Activated CD4-positive, alpha-beta T cell treated with anti-CD3 and anti-CD28 coated beads, Interleukin-2, amount 50 U/mL, for 4 hours (primary cell): Measurements from ENCODE around the gene KIF20B.
"Not testable (repeated sequence)": the region's sequence is repeated elsewhere in the genome, so short reads cannot be mapped to it uniquely, and the experiment has no call there.

Source experiments
- DNase-seq, 2 experiments: peaks; one replicate each; pipeline ENCODE4 v3.0.0-alpha.2; 2020

The KIF20B gene

DNA sequence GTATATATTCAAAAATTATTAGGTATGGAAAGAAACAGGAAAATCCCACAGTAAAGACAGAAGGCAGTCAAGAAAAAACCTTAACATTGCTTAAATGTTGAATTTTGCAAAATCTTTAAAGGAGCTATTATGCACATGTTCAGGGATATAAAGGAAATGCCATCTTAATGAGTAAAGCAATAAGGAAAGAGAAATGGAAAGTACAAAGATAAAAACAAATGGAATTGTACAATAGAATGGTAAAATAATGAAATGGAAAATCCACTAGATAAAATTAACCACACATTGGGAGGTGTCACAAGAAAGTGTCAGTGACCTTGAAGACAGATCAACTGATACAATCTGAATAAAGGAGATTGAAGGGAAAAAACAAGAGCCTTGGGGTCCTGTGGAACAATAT lies 82.0 kb downstream of the KIF20B start:
- DNase-seq: no peak

DNA sequence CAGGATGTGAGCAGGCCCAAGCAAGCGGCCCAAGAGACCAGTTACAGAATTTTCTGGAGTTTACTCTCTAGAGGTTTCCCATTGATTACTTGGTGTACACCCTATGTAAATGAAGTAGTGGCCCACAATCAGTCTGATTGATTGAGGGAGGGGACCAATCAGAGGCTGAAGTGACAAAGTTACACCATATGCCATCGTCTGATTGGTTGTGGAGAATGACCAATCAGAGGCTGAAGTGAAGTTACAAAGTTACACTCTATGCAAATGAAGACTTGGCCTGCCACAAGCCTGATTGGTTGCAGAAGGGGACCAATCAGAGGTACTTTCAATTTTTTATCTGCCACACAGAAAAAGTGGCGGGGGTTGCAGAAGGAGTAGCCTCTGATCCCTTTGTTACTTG lies 83.7 kb downstream of the KIF20B start:
- no peak for DNase-seq

DNA sequence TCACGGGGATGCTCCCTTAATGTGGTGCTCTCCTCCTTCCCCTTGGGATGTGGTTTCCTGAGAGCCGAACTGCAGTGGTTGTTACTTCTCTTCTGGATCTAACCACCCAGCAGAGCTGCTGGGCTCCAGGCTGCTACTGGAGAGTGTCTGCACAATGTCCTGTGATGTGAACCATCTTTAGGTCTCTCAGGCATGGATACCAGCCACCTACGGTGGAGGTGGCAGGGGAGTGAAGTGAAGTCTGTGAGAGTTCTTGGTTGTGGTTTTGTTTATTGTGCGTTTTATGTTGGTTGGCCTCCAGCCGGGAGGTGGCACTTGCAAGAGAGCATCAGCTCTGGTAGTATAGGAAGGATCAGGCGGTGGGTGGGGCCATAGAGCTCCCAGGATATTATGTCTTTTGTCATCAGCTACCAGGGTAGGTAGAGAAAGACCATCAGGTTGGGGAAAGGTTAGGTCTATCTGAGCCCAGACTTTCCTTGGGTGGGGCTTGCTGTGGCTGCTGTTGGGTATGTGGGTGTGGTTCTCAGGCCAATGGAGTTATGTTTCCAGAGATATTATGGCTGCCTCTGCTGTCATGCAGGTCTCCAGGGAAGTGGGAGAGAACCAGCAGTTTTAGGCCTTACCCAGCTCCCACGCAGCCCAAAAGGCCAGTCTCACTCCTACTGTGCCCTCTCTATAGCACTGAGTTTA lies 87.9 kb downstream of the KIF20B start:
- DNase-seq: no peak

DNA sequence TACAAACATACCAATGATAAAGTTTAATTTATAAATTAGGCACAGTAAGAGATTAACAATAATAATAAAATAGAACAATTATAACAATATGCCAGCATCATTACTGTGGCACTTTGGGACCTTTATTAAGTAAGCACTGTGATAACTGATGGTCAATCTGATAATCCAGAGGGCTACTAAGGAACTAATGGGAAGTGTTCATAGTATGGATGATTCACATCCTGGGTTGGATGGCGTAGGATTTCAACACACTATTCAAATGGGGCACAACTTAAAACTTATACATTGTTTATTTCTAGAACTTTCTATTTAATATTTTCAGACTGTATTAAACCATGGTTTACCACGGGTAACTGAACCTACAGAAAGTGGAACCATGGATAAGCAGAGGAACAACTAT lies 90.8 kb downstream of the KIF20B start:
- no peak for DNase-seq

DNA sequence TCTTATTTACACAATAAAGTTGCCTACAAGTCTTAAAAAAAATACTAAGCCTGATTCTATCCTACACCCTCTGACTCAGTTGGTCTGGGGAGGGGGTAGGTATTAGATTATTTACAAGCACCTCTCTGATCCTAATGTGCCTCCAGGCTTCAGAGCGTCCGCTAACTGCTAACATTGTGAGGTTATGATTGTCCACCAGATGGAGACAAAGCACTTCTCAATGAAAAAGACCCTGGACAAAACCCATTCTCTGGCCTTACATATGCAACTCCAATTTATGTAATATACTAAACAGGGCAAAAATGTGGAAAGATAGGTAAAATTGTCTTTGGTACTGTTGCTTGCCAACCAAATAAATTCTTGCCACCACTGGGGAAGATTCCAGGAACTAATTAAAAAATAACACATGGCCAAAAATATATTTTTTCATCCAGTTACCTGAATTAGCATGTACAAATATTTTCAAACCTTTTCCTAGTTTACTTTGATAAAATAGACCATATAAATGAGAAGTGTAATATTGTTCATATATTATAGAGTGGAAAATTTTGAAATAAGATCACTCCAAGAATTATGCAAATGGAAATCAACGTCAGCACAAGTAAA lies 92.4 kb downstream of the KIF20B start:
- DNase-seq: peak in 1 of 2 experiments; percentile 8

DNA sequence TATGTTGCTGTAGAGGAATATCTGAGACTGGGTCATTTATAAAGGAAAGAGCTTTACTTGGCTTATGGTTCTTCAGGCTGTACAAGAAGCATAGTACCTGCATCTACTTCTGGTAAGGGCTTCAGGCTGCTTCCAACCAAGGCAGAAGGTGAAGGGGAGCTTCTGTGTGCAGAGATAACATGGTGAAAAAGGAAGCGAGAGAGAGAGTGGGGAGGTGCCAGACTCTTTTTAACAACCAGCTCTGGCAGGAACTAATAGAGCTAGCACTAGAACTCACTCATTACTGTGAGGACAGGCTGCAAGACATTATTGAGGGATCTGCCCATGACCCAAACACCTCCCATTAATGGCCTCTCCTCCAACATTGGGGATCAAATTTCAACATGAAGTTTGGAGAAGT lies 94.5 kb downstream of the KIF20B start:
- DNase-seq: no peak

DNA sequence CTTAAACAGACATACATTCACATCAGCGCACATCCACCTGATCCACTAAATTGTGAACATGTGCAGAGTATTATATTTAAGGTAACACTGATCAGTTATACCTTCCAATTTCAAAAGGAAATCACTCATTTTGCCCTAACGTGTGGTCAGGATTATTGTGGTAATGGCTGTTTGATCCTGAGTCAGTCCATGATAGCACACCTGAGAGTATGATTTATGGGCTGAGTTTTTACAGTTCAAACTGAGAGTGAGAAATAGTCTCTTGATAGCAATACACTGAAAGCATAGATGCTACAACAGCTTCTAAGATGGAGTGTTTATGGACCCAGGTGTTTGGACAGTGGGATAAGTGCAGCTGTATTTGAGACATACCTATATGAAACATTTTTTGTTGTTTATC lies 96.7 kb downstream of the KIF20B start:
- no peak for DNase-seq

DNA sequence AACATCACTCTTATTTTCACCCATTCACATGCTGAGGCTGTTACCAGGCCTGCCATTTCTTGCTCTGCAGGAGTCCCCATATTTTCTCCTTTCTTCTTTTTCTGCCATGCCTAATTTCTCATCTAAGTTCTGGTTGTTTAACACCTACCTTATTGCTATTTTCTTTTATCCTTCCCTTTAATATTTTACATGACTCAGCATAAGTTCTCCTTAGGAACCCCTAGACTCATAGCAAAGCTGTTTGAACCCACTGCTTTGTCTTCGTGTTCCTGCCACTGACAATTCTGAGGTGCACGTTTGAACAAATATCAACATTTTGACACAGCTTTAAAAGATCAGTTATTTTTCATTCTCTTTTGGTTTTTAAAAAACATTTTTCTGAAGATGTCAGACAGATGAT lies 98.2 kb downstream of the KIF20B start:
- no peak for DNase-seq

DNA sequence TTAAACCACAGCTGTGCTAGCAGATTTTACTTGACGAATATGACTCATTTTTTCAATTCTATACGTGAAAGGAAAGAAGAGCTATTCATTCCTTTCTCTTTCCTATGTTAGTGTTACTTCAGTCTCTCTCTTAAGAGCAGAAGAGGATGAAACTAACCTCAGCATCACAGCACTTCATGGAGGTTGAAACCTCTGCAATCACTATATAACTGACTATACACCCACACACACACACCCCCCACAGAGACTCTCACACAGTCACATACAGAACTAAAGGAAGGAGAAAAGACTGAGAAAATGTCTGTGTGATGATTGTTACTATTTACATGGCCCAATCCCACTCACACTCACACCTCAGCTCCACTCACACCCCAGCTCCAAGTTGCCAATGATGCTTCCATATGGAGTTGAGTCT lies 104.2 kb downstream of the KIF20B start:
- DNase-seq: no peak

DNA sequence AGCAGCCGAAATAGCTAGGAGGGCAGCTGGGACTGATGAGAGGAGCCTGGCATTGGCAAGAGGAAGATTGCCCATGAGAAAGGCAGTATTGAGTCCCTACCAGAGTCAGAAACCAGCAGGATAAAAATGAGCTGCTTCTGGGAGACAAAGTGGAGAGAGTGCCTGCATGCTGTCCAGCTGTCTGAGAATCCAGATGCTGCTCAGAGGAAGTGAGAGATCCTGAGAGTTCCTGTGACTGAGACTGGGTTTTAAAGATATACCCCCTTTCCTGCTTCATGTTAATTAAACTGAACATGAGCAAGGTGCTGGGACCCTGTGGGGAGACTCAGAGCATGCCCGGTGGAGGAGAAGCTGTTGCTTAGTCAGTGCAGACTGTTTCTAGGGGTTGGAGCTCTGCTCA lies 107.5 kb downstream of the KIF20B start:
- DNase-seq: no peak

DNA sequence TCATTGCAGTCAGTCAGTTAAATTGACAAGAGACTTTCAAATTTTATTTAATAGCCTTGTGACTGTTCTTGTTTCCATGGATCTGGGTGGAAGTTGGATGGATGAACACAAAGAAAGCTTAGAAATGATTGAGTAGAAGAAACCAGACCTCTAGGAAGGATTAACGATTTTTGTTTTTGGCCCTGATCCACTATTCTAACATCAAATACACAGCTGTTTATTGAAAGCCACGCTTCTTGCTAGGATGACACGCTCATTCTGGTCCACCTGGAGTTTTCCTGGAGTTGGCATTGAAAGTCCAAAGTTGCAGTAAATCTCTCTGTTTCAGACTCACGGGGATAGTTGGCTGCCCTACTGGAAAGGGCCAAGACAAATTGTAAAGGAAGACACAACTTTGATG lies 108.4 kb downstream of the KIF20B start:
- no peak for DNase-seq

DNA sequence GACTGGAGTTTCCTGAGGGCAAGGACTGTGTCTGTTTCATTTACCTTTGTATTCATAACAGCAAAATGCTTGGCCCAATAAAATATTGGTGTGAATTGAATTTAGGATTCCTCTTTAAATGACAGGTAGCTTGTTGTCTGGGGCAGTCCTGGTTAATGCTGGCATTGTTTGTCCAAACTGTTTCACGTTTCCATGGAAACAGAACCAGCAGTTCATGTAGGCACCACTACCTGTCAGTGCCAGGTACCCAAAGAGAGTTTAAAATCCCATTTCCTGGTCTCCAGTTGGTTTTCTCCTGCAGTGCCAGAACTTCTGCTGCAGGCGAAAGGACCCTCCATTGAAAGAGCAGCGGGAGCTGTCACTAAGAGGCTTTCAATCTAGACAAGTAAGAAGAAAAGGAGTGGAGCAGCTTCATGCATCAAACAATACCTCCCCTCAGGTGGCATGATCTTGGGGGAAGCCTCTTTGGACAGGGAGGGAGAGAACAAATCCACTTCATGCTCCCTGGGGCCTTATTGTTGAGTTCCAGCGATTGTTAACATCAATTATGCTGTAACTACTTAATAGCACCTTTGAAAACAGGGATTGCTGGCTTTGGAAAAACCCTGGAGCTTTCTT lies 109.6 kb downstream of the KIF20B start:
- no peak for DNase-seq

DNA sequence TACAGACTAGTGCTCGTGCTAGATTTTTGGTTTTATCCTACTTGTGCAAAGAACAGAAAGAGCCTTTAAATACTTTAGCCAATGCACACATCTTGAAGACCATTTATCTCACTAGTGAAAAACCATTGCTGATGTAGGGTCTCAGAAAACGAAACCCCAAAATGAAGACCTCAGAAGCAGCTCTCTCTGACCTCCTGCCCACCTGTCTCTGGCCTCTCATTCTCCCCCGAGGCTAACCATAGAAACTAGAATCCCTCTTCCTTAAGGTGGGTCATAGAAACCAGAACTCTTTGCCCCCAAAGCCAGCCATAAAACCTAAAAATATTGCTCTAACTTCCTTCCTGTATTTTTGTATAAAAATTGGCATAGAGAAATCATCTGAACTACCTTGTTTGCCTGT lies 112.2 kb downstream of the KIF20B start:
- DNase-seq: no peak

DNA sequence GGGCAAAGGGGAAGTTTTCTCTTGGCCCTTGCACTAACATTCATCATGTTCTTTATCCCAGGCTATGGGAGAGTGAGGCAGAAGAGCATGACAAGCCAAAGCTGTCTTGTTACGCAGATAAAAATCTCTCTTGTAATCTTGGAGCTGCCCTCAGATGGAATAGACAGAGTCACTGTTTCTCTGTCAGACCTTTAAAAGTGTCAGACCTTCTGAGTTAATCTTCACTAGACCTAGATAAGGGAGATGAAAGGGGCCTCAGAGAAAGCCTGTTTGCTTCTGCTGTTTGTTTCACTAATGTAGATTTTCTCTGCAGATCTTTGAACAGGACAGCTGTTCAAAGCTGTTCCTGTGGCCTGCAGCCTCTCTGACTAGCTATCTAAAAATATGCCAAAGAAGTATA lies 112.9 kb downstream of the KIF20B start:
- no peak for DNase-seq

DNA sequence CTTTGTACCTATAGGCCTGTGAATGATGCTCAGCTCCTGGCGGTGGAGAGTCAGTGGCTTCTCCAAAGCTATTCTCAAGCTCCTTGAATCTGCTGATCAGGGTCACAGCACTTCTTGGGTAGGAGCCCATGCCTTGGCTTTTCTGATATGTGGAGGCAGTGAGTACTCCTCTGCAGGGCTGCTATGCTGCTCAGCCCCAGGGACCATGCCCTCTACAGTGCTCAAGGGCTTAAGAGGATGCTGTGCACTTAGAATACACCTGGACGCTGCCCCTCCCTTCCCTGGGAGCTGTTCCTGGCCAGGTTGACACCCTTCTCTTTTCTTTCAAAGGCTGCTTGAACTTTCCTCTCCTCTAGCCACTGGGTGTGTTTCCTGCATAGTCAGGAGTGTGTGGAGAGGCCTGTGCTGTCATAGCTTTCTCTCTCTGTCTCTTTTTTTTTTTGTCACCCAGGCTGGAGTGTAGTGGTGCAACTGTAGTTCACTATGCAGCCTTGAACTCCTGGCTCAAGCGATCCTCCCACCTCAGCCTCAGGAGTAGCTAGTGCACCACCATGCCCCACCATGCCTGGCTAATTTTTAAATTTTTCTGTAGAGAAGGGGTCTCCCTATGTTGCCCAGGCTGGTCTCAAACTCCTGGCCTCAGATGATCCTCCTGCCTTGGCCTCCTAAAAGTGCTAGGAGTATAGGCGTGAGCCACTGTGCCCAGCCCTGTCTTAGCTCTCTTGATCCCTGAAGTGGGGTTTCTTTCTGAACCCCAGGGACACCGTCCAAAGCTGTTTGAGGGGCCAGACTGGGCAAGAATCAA lies 113.9 kb downstream of the KIF20B start:
- no peak for DNase-seq

DNA sequence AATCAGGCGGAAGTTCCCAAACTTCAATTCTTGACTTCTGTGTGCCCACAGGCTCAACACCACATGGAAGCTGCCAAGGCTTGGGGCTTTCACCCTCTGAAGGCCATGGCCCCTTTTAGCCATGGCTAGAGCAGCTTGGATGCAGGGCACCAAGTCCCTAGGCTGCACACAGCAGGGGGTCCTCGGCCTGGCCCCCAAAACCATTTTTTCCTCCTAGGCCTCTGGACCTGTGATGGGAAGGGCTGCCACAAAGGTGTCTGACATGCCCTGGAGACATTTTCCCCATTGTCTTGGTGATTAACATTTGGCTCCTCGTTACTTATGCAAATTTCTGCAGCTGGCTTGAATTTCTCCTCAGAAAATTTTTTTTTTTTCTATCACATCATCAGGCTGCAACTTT lies 117.6 kb downstream of the KIF20B start:
- not testable (repeated sequence) for DNase-seq
